ENCODE measurements around the gene GSG1L. TPM values are rescaled to one million over a fixed set of nuclear protein-coding genes. Genes with fewer than 3 reads are reported as not detected.

Gene GSG1L
- polyA plus RNA-seq, 4 donors, result 0.52 to 0.92 (median 0.64) TPM

- no peak for DNase-seq (ENCODE audit: low read depth in 4 of 4, low spot score in 2 of 4)
These were observed 281.3 kb downstream of the GSG1L start for GRCh38 chr16:27781981-27782880.

- no peak for DNase-seq (ENCODE audit: low read depth in 4 of 4, low spot score in 2 of 4)
These were observed 282.4 kb downstream of the GSG1L start for GRCh38 chr16:27781195-27781524.

GRCh38 chr16:27780468-27781194, 282.9 kb downstream of the GSG1L start:
- no peak for DNase-seq (ENCODE audit: low read depth in 4 of 4, low spot score in 2 of 4)

- peak in 1 of 4 donors; percentile 18 for DNase-seq (ENCODE audit: low read depth in 4 of 4, low spot score in 2 of 4)
These were observed 283.8 kb downstream of the GSG1L start for GRCh38 chr16:27779641-27780164.

GRCh38 chr16:27778926-27779570, 284.5 kb downstream of the GSG1L start:
- no peak for DNase-seq (ENCODE audit: low read depth in 4 of 4, low spot score in 2 of 4)

- DNase-seq (ENCODE audit: low read depth in 4 of 4, low spot score in 2 of 4), result no peak
These were observed 285.2 kb downstream of the GSG1L start for GRCh38 chr16:27778171-27778925.

- no peak for DNase-seq (ENCODE audit: low read depth in 4 of 4, low spot score in 2 of 4)
These were observed 286.0 kb downstream of the GSG1L start for GRCh38 chr16:27777527-27777926.

GRCh38 chr16:27776556-27777225, 286.8 kb downstream of the GSG1L start:
- no peak for DNase-seq (ENCODE audit: low read depth in 4 of 4, low spot score in 2 of 4)

GRCh38 chr16:27775254-27775653, 288.3 kb downstream of the GSG1L start:
- DNase-seq (ENCODE audit: low read depth in 4 of 4, low spot score in 2 of 4), result no peak

- no peak for DNase-seq (ENCODE audit: low read depth in 4 of 4, low spot score in 2 of 4)
These were observed 288.7 kb downstream of the GSG1L start for GRCh38 chr16:27774779-27775178.

- no peak for DNase-seq (ENCODE audit: low read depth in 4 of 4, low spot score in 2 of 4)
These were observed 290.2 kb downstream of the GSG1L start for GRCh38 chr16:27773344-27773743.

GRCh38 chr16:27772093-27772825, 291.3 kb downstream of the GSG1L start:
- DNase-seq (ENCODE audit: low read depth in 4 of 4, low spot score in 2 of 4), result no peak

GRCh38 chr16:27771201-27771910, 292.2 kb downstream of the GSG1L start:
- no peak for DNase-seq (ENCODE audit: low read depth in 4 of 4, low spot score in 2 of 4)

- no peak for DNase-seq (ENCODE audit: low read depth in 4 of 4, low spot score in 2 of 4)
These were observed 293.0 kb downstream of the GSG1L start for GRCh38 chr16:27770271-27771196.

GRCh38 chr16:27769561-27770255, 293.8 kb downstream of the GSG1L start:
- DNase-seq (ENCODE audit: low read depth in 4 of 4, low spot score in 2 of 4), result peak in 1 of 4 donors; percentile 14

- DNase-seq (ENCODE audit: low read depth in 4 of 4, low spot score in 2 of 4), result no peak
These were observed 294.8 kb downstream of the GSG1L start for GRCh38 chr16:27768651-27769272.

All from left renal cortex interstitium (tissue), 4 donors.